ENCODE data around the gene ZBTB24. TPM values are rescaled to one million over a fixed set of nuclear protein-coding genes. Genes with fewer than 3 reads are reported as not detected.

The ZBTB24 gene
- total and polyA plus RNA-seq, 2 of the 13 experiments (the other 11 are each of a cell fraction or from before 2014, with no cell fraction given) = 1.5 to 6.2 TPM

GRCh38 chr6:109440331-109441068 is 42.5 kb downstream of the ZBTB24 start, which contains the start of the genes PPIL6 and SMPD2 (continued):
- TF ChIP-seq HNF1A (IDR thresholded peaks at IDR 0.05; ENCODE audit: low read depth) (no peak), HNF1A (CRISPR knock-in tag; IDR thresholded peaks at IDR 0.05; ENCODE audit: borderline replicate concordance) (peak; percentile 38; the same call in 1 of the 2 replicates), ZEB1 (IDR thresholded peaks at IDR 0.05; ENCODE audit: insufficient replicate concordance, low read depth) (peak; percentile 35), PREB (CRISPR knock-in tag; IDR thresholded peaks at IDR 0.05) (no peak), ZMYM2 (CRISPR knock-in tag; IDR thresholded peaks at IDR 0.05) (no peak), AHR (CRISPR knock-in tag; IDR thresholded peaks at IDR 0.05) (no peak), MYNN (CRISPR knock-in tag; IDR thresholded peaks at IDR 0.05; ENCODE audit: low read depth) (0 out of 2 replicates have a peak, but pooled peaks have one; percentile 6), ZNF234 (CRISPR knock-in tag; conservative IDR thresholded peaks at IDR 0.05) (0 out of 2 replicates have a peak, but pooled peaks have one; percentile 16), SNAPC4 (CRISPR knock-in tag; IDR thresholded peaks at IDR 0.05) (no peak), RFXAP (CRISPR knock-in tag; IDR thresholded peaks at IDR 0.05; ENCODE audit: borderline replicate concordance) (no peak; the same call in 1 of the 2 replicates), ZNF546 (CRISPR knock-in tag; conservative IDR thresholded peaks at IDR 0.05) (peak; percentile 91), ZBTB3 (CRISPR knock-in tag; IDR thresholded peaks at IDR 0.05; ENCODE audit: borderline replicate concordance, low read depth) (no peak), E2F1 (CRISPR knock-in tag; IDR thresholded peaks at IDR 0.05) (0 out of 2 replicates have a peak, but pooled peaks have one; percentile 16), ZNF678 (CRISPR knock-in tag; IDR thresholded peaks at IDR 0.05) (no peak)
